Mesodermal cell (in vitro differentiated cells): ENCODE data around the gene SPIN1.

Experiments
- H3K27ac ChIP-seq: 2 replicates; pipeline ENCODE4 v1.7.0; 2013; ENCODE audit warnings: mild to moderate bottlenecking, low read depth, low read length, moderate library complexity; ENCODE audit not compliant: severe bottlenecking
- H3K36me3 ChIP-seq: 2 replicates; pipeline ENCODE4 v1.7.1; 2013; ENCODE audit warnings: mild to moderate bottlenecking, low read length, moderate library complexity; ENCODE audit not compliant: control insufficient read depth, insufficient read depth
- H3K4me1 ChIP-seq: one replicate; pipeline ENCODE4 v1.7.1; 2013; ENCODE audit warnings: mild to moderate bottlenecking, low read length; ENCODE audit not compliant: insufficient read depth, control insufficient read depth, poor library complexity, severe bottlenecking
- H3K4me3 ChIP-seq: 2 replicates; pipeline ENCODE4 v1.7.0; 2013; ENCODE audit warnings: low read length, control low read depth, mild to moderate bottlenecking; ENCODE audit not compliant: insufficient read depth, poor library complexity, severe bottlenecking; ENCODE audit errors: extremely low read depth
- H3K9me3 ChIP-seq: 2 replicates; pipeline ENCODE4 v1.7.1; 2013; ENCODE audit warnings: mild to moderate bottlenecking, low read length, moderate library complexity; ENCODE audit not compliant: control insufficient read depth
- WGBS, 2 experiments: methylation state at CpG; one replicate each; pipeline ENCODE4 v1.1.5; 2013; ENCODE audit warnings: missing lambda C conversion rate in 2 of 2; ENCODE audit not compliant: insufficient coverage in 2 of 2; 5-methylcytosine and 5-hydroxymethylcytosine counted together

Gene SPIN1

DNA sequence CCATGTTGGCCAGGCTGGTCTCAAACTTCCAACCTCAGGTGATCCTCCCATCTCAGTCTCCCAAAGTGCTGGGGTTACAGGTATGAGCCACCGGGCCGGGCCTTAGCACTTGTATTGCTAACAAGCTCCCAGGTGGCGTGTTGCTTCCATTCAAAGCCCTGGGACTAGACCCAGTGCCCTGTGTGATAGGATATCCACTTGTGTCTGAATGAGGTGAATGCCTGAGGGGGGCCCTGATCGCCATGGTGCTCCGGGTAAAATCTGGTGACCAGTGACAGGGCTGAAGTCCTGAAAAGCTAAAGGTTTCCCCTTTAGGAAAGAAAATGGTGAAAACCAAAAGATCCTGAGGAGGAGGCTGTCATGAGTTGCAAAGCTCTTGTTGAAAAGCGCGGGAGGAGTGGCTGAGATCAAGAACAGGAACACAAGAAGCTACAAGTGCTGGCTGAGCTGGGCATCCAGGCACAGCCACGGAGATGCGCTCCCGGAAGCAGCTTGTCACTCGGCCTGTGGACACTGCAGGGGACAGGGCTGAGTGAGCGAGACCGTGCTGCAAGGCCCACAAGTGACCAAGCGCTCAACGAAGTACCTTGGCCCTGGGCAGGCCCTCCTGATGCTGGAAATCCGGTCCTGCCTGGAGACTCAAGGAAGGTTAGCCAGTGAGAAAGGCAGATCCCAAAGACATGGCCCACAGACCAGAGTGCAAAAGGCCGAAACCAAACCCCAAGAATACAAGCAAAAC is 106.9 kb downstream of the SPIN1 start:
- Histone ChIP-seq H3K4me1 (no peaks in the 10 kb centered on the region), H3K27ac (no peak overlapping the region), H3K36me3 (no peaks in the 10 kb centered on the region), H3K4me3 (no peak overlapping the region), H3K9me3 (no peaks in the 10 kb centered on the region)
- WGBS, 2 experiments: 90 to 94% methylated on average over 16 to 17 of the region's 17 CpGs

DNA sequence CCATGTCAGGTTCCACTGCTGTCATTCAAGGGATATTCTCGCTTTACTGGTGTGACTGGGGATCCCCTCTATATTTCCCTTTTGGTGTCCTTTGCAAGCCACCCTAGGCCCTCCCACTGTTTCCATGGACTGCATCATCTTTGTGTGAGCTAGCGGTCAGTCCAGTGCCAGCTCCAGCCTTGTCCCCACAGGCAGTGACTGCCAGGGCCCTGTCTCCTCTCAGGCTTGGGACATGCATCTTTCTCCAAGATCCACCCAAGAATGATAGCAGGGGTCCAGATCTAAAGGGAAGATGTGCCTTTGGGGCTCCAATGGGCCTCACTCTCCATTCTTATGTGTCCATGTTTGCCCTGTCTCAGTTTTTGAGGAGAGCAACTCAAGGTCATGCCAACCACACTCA is 109.0 kb downstream of the SPIN1 start:
- H3K4me1 ChIP-seq: no peaks in the 10 kb centered on the region

DNA sequence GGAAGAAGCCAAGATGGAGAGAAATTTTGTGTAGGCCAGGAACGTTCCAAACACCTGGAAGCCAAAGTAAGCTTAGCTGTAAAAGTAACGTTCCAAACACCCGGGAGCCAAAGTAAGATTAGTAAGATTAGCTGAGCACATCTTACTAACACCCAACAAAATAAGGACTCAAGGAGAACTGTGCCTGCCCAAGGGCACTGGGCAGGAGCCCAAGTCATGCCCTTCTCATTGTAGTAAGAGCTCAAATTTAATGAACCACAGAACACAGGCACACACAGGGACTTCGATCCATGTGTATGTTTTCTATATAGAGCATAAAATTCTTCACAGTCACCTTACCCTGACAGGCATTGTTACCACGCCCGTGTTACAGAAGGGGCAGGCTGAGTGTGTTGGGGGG is 110.6 kb downstream of the SPIN1 start:
- Histone ChIP-seq H3K4me3 (no peak overlapping the region), H3K27ac (no peak overlapping the region), H3K36me3 (no peaks in the 10 kb centered on the region), H3K9me3 (no peaks in the 10 kb centered on the region), H3K4me1 (peaks cover 6% of the 10 kb centered on the region)
- 80 to 92% methylated on average over 1 to 2 of the region's 6 CpGs for WGBS, 2 experiments

More for the DNA sequence above, 109.0 kb downstream of the SPIN1 start:
- WGBS, 2 experiments: 82 to 90% methylated on average over 1 to 2 of the region's 2 CpGs
- H3K4me3 ChIP-seq: no peak overlapping the region
- H3K9me3 ChIP-seq: no peaks in the 10 kb centered on the region
- H3K27ac ChIP-seq: no peak overlapping the region
- H3K36me3 ChIP-seq: no peaks in the 10 kb centered on the region

DNA sequence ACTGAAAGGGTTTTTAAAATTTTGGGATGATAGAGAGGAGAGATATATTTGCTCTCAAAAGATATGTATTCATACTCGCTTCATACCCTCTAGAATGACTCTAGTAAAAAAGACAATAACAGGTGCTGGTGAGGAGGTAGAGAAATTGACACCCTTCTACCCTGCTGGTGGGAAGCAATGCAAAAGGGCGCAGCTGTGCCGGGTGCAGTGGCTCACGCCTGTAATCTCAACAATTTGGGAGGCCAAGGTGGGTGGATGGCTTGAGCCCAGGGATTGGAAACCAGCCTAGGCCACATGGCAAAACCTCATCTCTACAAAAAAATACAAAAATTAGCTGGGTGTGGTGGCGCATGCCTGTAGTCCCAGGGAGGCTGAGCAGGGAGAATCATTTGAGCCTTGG is 112.8 kb downstream of the SPIN1 start:
- no peak overlapping the region for H3K27ac ChIP-seq
- H3K9me3 ChIP-seq: no peaks in the 10 kb centered on the region
- H3K4me1 ChIP-seq: peaks cover 6% of the 10 kb centered on the region
- WGBS, 2 experiments: 92 to 100% methylated on average over 1 to 2 of the region's 5 CpGs
- no peaks in the 10 kb centered on the region for H3K36me3 ChIP-seq
- no peak overlapping the region for H3K4me3 ChIP-seq

DNA sequence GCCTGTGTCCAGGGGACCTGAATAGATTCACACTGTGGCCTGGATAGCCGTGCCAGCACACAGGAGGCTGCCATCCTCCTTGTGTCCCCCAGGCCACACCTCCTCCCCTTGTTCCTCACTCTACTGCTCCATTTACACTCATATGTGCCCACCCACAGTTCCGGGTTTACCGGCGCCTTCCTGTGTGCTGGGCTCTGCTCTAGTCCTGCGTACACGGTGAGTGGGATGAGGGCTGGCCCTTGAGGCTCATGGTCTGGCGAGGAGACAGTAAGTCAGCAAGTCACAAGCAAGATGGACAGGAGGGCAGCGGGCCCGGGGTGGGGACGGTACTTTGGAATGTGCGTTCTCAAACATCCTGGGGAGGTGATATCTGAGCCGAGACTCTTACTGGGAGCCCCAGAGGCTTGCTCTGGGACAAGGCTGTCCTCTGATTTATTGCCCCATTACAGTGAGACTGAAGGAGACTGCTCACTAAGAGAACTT is 114.3 kb downstream of the SPIN1 start:
- Histone ChIP-seq H3K36me3 (no peaks in the 10 kb centered on the region), H3K4me3 (no peak overlapping the region), H3K27ac (peak overlapping the region; percentile 23), H3K4me1 (peaks cover 6% of the 10 kb centered on the region), H3K9me3 (no peaks in the 10 kb centered on the region)
- 70 to 83% methylated on average over 11 to 12 of the region's 12 CpGs for WGBS, 2 experiments

DNA sequence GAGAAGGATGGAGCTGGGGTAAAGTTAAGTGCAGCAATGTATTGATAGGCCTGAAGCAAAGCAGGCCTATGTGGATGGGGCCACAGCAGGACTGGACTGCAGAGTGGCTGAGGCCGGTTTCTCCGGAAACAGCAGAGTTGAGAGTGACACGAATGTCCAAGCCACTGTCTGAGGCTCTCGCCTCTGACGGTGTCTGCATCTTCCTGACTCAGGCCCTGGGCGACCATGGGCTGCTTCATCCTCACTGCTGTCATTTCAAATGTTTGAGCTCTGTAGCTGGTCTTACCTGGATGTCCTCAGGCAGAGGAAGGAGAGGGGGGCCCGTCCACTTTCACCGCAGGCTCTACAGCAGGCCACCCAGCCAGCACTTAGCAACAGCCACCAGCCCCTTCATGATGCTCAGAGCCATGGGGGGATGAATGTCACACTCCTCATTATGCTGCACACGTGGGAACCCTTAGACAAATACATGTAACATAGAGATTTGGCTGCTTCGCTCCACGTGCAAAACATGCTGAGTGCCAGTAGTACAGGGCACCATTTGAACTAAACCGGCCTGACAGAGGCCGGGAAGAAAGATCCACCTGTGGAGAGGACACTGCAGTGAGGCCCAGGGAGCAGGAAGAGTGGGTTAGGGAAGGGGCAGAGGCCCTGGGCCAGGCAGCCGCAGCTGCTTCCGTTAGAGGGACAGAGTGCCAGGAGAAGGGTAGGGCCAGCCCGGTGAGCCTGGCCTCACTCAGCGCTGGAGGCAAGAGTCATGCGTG is 115.0 kb downstream of the SPIN1 start:
- H3K27ac ChIP-seq: peak overlapping the region; percentile 23
- H3K4me1 ChIP-seq: peaks cover 6% of the 10 kb centered on the region
- H3K9me3 ChIP-seq: no peaks in the 10 kb centered on the region
- no peaks in the 10 kb centered on the region for H3K36me3 ChIP-seq
- WGBS, 2 experiments: 89 to 90% methylated on average over 14 of the region's 18 CpGs
- H3K4me3 ChIP-seq: no peak overlapping the region

DNA sequence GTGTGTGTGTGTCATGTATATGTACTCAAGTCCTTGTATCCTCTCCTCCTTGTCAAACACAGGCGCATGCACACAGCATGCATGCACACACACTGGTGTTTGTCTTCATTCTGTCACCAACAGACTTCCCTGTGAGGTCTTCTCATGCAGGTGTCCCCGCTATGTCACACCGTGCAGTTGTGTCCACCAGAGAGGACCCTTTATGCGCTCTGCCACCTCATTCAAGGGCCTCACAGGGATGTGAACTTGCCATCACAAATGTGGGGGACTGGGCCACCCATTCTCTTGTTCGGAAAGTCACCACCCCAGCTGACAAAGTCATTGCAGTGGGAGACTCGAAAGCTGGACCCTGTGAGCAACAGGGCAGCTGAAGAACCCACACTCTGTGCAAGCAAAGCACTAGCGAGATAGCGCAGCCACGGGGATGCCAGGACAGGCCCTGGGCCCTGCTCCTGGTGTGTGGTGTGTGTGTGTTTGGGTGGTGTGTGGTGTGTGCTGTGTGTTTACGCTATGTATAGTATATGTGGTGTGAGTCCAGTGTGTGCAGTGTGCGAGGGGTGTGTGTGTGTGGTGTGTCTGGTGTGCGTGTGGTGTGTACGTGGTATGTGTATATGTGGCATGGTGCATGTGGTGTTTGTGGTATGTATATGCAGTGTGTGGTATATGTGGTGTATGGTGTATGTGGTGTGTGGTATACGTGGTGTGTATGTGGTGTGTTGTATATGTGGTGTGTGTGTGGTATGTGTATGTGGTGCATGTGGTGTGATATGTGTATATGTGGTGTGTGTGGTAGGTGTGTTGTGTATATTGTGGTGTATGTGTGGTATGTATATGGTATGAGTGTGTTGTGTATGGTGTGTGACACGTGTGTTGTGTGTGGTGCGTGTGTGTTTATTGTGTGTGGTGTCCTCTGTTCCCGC is 115.9 kb downstream of the SPIN1 start:
- WGBS, 2 experiments: 88 to 94% methylated on average over 12 to 15 of the region's 17 CpGs
- H3K4me3 ChIP-seq: no peak overlapping the region
- peaks cover 6% of the 10 kb centered on the region for H3K9me3 ChIP-seq

DNA sequence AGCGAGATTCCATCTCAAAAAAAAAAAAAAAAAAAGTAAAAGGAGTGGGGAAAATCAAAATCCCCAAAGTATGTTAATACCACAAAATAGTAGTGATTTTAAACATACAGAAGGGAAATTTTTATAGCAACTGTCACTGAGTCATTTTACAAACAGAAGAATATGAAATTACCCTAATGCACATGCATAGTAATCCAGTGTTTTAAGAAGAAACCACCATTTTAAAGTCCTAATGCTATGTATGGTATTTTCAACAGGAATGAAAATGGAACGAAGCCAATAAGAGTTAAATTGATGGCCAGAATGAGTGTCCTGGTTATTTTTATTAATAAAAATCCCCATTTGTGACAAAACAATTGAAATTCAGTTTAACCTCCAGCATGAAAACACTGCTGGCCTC is 120.1 kb downstream of the SPIN1 start:
- no peak overlapping the region for H3K27ac ChIP-seq
- H3K9me3 ChIP-seq: peaks cover 6% of the 10 kb centered on the region
- H3K4me3 ChIP-seq: no peak overlapping the region
- no peaks in the 10 kb centered on the region for H3K4me1 ChIP-seq
- H3K36me3 ChIP-seq: no peaks in the 10 kb centered on the region
- no CpG with 5 or more reads among the region's 2 CpGs for WGBS, 2 experiments

More for the DNA sequence above, 115.9 kb downstream of the SPIN1 start:
- no peak overlapping the region for H3K27ac ChIP-seq
- peaks cover 6% of the 10 kb centered on the region for H3K4me1 ChIP-seq
- H3K36me3 ChIP-seq: no peaks in the 10 kb centered on the region

DNA sequence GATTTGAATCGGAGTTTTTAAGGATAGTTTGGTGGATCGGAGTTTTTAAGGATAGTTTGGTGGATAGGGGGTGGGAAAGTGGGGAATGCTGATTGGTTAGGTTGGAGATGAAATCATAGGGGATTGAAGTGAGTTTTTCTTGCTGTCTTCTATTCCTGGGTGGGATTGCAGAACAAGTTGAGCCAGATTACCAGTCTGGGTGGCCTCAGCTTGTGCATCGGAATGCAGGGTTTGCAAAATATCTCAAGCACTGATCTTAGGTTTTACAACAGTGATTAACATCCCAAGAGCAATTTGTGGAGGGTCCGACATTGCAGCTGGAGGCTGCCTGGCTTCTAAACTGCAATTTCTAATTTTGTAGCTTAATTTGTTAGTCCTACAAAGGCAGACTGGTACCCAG is 123.7 kb downstream of the SPIN1 start:
- H3K27ac ChIP-seq: no peak overlapping the region
- no peaks in the 10 kb centered on the region for H3K36me3 ChIP-seq
- 75 to 87% methylated on average over 4 of the region's 4 CpGs for WGBS, 2 experiments
- no peaks in the 10 kb centered on the region for H3K4me1 ChIP-seq
- peaks cover 9% of the 10 kb centered on the region for H3K9me3 ChIP-seq
- no peak overlapping the region for H3K4me3 ChIP-seq

DNA sequence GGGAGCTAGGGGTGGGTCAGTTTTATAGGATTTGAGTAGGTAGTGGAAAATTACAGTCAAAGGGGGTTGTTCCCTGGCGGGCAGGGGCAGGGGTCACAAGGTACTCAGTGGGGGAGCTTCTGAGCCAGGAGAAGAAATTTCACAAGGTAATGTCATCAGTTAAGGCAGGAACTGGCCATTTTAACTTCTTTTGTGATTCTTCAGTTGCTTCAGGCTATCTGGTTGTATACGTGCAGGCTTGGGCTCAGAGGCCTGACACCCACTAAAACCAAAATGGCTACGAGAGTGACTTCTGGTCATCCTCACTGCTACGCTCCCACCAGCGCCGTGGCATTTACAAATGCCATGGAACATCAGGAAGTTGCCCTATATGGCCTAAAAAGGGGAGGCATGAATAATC is 126.0 kb downstream of the SPIN1 start:
- peaks cover 3% of the 10 kb centered on the region for H3K9me3 ChIP-seq
- H3K4me3 ChIP-seq: no peak overlapping the region
- 84 to 94% methylated on average over 4 to 6 of the region's 6 CpGs for WGBS, 2 experiments
- peak overlapping the region; percentile 13 for H3K27ac ChIP-seq
- H3K36me3 ChIP-seq: no peaks in the 10 kb centered on the region
- H3K4me1 ChIP-seq: no peaks in the 10 kb centered on the region
